Lower leg skin (tissue), 3 donors: ENCODE data around the gene ARHGAP24.

Experiments used
- CTCF ChIP-seq, 3 donors: fragments of 450-650 bp; IDR thresholded peaks; one replicate each; pipeline ENCODE4 v1.5.1; 2016; ENCODE audit warnings: antibody characterized with exemption in 3 of 3, mild to moderate bottlenecking in 3 of 3, moderate library complexity in 2 of 3
- POLR2A ChIP-seq, 2 donors: fragments of 450-650 bp; IDR thresholded peaks; one replicate each; pipeline ENCODE4 v1.6.1; 2016 to 2017; ENCODE audit warnings: antibody characterized with exemption in 2 of 2, mild to moderate bottlenecking in 1 of 2, moderate library complexity in 1 of 2

- TF ChIP-seq CTCF (IDR thresholded peaks at IDR 0.05) (no peak), POLR2A (IDR thresholded peaks at IDR 0.05) (no peak)
Measured at GRCh38 chr4:85928775-85929591, 454.0 kb downstream of the ARHGAP24 start.
